Stimulated activated CD4-positive, alpha-beta T cell treated with anti-CD3 and anti-CD28 coated beads, Interleukin-15, amount 100 ng/mL, for 24 hours (primary cell): ENCODE results near the gene CCDC69.
A peak's percentile ranks its signal among the peaks of the same experiment; 100 is the strongest.

Experiments
- DNase-seq: peaks from one replicate; pipeline ENCODE4 v3.0.0-alpha.2; 2020

The CCDC69 gene

DNA sequence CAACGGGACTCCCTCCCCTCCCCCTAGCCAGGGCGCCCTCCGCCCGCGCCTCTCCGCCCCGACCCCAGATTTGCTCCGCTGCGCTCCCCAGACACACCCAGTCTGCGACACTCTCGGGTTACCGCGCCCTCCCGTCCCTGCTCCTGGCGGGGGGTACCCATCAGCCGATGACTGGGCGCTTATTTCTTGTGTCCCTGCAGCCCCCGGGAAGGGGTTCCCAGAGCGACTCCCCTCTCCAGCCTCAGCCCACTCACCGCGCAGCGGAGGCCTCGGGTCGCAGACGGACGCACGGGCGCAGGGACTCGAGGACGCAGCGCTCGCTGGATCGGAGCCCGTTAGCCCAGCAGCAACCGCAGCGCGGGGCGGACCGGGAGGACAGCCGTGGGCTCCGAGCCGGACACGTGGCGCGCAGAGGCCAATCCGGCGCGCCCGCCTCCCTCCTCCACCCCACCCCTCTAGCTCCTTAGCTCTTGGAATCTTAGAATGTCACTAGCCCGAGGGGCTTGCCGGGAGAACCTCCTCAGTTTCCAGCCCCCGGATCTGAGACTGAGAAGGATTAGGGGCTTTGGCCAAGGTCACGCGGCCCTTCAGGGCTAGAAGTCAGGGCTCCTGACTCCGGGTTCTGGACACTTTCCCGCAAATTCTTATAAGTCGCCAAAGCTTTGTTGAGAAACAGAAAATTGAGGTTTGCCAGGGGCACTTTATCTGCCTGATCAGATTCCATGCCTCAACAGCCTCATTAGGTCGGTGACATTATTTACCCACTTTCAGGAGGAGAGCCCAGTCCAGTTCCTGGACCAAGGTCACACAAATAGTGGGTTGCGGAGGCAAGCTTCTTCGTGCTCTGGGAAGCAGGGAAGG lies 66.2 kb downstream of the CCDC69 start, which contains the start of gene ANXA6:
Gene ANXA6 (minus strand): TSS at position 354 of the 861 bp plus-strand sequence. CDS start 9,878 bp downstream, outside the sequence.
- DNase-seq = peak; percentile 83

DNA sequence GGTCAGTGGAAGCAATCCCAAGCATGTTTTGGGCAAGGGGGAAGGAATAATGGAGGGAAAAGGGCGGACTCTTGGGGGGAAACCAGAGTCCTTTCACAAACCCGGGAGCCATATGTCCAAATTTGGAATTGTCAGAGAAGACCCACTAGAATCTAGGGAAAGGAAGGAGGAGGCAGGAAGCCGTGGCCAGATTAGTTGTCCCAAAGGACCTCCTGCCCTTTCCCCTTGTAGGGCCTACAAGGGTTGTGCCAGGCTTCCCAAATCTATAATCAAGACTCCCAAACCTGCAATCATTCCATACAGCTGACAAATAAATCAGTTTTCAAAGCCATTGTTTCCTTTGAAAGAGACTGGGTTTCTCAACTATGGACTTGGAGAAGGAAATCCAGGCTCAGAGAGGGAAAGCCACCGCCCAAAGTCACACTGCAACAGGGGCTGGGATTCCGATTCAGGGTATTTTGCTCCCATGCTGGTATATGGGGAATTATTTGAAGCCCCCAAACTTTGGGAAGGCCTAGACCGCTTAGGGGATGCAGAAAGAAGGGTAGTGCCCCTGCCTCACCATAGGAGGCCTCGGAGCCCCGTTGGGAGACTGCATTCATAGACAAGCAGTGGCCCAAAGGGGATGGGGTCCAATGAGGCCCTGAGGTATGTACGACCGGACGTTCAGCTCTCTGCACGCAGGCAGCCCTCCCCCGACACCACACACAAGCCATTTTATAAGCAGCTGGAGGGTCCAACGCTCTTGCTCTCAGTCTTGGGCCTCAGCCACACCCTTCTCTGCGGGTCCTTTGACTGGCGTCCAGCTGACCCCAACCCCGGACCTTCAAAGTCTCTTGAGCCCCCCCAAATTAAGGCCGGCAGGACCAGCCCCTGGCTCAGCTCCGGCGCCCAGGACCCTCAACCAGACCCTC lies 67.1 kb downstream of the CCDC69 start:
- DNase-seq = peak; percentile 47

DNA sequence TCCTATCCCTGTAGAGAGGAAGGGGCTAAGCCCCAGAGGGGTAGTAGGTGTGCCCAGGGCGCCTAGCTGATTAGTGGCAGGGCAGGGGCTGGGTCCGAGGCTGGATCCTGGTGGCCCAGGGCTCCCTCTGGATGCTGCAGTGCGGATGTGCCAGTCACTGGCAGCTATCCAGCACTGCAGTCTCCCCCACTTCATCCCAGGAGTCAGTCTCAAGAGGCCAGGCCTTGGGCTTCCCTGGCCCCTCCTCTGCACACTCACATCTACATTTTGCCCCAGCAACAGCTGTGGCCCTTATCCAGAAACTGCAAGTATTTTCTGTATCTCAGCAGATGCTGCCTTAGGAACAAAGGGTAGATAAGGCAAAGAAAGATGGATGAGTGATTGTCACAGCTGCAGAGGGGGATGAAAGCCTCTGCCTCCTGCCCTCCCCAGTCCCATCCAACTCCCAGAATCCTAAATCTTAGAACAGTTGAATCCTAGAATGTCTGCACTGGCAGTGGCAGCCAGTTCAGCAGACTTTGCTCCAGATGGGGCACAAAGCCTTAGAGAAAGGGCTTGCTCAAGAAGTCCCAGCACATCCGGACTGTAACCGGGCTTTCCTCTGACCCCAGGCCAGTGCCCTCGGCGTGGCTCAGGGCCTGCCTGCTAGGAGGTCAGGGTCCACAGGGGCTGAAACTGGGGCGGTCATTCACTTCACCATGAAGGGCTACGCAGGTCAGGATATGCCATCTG lies 68.0 kb downstream of the CCDC69 start:
- peak; percentile 42 for DNase-seq

DNA sequence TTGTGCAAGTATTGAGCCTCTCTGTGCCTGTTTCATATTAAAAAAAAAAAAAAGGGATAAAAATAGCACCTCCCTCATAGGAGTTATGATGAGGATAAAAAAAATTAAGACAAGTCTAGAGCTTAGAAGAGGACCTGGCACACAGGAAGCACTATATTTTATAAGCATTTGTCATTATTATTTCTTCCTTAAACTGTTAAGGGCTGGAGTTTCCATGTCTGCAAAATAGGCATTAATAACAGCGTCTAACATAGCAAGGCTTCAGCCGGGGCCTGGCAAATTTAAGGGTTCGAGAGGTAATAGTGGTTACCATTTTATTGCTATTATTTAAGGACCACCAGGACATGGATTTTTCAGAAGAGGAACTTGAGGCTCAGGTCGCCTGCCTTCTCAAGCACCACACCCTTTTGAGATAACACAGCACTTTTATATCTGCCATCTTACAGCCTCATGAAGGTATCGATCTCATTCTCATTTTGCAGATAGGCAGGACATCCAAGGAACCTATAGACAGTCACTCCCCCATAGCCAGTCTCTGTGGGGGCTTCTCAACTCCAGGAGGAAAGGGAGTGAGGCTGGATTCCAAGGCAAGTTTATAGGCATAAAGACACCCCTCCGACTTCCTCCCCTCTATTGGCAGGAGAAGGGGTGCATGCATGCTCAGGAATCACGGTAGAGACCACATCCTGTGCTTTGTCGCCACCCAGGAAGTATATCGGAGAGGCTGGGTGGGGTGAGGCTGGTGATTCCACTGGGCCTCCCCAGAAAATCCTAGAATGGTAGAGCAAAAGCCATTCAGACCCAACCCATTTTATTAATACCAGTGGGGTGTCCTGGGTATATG lies 68.7 kb downstream of the CCDC69 start:
- peak; percentile 67 for DNase-seq

DNA sequence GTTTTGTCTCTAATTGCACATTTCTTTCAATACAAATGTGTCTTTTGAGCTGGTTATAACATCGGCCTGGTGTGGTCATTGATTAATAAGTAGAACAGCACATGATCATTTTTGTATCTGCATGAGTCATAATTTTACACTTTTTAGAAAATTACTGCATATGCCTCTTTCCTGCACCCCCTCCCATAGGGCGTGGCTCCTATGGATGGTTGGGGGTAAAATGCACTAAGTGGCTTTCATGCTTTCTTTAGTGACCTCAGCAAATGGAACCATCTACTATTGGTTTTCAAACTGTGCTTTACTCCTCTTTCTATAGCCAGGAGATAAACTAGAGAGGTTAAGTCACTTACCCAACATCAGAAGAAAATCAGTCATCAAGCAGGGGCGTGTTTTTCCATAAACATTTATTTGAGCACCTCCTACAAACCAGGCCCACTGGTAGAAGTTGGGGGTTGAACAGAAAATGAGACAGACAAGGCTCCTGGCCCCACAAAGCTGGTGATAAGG lies 70.1 kb downstream of the CCDC69 start:
- peak; percentile 77 for DNase-seq

DNA sequence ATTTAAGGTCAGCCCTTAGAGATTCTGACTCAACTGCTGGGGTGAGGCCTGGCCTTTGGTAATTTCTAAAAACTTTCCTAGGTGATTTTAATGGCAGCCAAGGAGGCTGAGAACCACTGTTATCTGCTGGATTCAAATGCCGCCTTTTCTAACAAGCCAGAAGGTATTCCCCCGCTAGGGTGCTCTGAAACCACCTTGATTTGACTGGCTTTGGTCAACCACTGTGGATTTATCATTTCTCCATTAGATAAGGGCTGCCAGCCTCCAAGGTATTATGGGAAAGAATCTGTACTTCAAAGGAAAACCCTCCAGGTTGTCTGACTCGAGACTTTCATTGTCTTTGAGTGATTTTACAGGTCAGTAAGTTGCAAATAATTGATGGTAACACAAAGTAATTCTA lies 70.6 kb downstream of the CCDC69 start:
- DNase-seq = peak; percentile 37

DNA sequence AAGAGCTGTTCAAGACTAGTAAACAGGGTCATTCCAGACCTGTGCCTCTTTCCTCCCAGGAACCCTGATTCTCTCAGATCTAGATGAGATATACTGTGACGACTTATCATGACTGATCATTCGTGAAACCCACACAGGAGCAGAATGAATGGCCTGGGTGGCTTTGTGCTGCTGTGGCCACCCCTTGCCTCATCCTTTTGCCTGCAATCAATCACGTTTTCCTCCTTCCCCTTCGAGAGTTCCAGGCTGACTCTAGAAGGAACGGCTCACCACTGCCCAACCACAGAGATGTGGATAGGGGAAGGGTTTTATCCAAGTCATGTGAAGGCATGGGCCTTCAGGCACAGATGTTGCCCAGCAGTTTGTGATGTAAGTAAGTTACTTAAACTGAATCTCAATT lies 72.1 kb downstream of the CCDC69 start:
- DNase-seq = peak; percentile 79

DNA sequence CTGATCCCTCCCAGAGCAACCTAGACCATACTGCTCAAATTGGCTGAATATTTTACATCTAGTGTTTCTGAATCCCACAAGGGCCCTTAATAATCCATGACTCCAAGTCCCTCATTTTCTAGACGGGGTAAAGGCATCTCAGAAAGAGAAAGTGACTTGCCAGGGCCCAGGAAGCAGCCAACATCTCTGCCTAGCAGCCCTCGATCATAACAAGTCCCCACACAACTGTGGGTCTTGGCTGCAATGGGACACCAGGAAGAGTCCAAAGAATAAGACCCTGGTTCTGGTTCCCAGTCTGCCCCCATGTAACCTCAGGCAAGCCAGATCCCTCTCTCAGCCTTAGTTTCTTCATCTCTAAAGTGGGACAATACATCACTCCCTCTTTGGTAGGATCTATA lies 72.6 kb downstream of the CCDC69 start:
- DNase-seq = no peak

DNA sequence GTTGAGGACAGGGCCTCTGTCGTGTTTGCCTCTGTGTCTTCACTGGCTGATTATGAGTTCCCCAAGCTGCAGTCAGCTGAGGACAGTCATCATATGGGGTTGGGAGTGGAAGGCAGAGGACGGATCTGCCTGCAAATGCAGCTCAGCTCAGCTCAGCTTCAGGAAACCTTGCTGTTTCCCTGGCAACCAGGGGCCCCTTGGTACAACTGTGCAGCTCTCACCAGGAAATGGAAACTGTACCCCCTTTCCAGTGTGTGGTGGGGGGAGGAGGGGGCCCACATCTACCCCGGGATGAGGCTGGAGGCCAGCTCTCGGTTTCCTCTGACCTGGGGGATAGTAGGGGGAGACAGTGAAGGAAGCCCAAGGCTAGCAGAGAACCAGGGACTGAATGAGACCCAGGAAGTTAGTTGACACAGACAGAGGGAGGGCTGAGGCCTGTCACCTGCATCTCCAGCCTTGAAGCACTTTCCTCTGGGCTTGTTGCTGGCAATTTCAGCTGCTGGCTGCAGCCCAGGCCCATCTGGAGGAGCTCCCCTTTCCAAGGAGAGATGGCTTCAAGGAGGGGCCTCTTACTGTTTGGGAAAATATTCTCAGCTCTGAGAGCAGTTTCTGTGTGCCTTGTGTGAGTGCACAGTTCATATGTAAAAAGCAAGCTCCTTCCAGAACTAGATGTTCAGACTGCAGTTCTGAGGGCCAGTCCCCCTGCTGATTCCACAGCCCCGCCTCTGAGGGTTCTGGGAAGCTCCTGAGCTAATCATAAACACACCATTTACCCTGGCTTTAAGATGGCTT lies 73.2 kb downstream of the CCDC69 start:
- DNase-seq = peak; percentile 80

DNA sequence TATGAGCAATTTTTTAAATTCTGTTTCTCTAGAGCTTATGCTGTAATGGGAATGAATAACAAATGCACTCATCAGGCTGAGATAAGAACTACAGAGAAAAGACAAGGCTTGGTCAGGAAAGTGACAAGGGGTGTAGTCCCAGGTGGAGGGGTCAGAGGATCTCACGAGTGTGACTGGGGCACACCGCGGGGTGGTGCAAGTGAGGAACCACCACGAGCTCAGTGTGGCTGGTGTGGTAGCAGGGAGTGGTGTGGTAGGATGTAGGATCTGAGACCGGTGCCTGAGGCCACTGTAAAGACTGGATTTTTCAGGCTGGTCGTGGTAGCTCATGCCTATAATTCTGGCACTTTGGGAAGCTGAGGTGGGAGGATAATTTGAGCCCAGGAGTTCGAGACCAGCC lies 75.3 kb downstream of the CCDC69 start:
- no peak for DNase-seq

DNA sequence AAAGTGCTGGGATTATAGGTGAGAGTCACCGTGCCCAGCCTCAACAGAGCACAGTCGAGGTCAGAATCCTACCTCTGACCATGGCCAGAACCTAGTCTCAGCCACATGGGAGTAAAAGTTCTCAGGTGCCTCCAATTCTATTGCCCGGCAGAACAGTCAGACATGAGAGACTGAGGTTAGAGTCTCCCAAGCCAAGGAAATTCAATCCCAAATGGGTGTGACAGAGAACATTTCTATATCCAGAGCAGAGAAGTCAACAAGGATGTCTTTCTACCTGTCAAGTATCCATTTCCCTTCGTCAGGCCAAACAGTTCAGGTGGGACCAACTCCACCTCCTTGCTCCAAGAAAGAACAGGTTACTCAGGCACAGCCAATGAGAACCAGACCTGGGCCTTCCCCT lies 76.9 kb downstream of the CCDC69 start:
- no peak for DNase-seq

DNA sequence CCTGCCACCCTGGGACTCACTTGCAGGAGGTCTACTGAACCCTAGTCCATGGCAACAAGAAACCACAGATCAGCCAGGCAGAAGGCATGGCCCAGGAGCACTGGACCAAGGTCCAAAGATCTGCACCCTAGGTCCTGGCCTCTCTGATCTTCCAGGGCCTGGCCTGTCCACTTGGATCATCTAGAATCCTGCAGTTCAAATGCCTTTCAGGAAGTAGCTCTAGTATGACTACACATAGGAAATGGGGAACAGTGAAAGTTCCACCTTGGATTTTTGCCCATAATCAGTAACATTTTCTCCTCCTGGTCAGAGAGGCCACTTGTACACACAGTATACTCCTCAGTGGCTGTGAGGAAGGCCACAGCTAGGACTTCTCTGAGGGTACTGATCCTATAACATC lies 77.8 kb downstream of the CCDC69 start:
- DNase-seq = no peak

DNA sequence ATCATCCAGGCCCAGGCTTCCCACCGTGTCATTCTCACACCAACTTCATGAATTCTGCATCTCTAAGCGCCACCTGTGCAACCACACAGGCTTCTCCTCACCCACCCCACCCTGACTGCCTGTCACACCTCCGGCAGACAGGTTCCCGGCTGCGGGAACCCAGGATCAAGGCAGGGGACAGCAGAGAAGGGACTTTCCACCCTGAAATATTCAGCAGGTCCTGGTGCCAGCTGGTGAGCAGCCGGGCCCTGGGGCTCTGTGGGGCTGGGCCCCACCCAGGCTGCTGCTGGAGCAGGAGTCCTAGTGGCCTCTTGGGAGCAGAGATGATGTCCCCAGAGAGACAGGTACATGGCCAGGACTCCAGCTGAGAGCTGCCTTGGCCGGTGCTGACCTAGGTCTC lies 79.0 kb downstream of the CCDC69 start:
- DNase-seq = no peak

DNA sequence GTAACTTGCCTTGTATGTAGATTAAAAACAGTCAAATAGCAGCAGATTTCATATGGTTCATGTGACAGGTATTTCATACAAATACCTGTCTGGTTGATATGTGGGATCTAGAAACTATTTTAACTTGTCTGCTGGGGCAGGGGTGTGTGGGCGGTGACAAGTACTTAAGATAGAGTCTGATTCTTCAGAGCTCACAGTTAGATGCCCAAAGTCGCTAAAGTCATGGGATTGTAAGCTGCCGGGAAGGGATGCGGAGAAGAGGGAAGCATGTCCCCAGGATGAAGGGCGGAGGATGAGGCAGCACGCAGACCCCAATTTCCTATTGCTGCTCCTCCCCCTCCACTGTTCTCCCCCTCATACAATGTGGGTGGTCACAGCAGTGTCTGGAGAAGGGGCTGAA lies 79.6 kb downstream of the CCDC69 start:
- DNase-seq = peak; percentile 26

DNA sequence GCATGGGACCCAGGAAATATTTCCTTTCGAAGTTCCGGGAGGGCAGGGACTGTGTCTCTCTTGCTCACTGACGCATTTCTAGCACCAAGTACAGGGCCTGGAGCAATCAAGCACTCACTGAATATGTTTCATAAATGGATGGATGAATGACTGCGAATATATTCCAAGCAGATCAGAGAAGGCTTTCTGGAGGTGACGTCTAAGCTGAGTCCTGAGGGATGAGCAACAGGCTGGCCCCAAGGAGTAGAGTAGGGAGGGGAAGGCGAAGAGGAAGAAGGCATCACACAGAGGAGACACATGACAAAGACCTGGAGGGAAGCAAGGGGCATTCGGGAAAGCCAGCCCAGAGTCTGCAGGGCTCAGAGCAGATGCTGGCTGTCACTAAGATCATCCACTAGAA lies 80.2 kb downstream of the CCDC69 start:
- no peak for DNase-seq

DNA sequence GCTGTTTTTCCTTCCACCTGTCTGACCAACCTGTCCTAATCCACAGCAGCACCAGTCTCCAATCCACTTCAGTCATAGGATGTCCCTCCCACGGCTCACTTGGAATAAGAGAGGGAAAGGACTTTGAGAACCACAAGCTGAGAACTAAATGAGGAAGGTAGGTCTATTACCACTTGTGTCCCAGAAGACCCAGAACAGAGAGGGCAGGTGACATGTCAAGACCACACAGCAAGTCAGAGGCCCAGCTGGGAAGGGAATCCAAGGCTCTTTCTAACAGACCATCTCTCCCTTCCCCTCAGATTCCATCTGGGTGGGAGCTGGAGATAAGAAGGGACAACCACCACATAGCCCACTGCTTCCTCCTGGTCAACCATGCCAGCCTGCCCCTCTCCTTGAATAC lies 81.0 kb downstream of the CCDC69 start:
- DNase-seq = no peak

DNA sequence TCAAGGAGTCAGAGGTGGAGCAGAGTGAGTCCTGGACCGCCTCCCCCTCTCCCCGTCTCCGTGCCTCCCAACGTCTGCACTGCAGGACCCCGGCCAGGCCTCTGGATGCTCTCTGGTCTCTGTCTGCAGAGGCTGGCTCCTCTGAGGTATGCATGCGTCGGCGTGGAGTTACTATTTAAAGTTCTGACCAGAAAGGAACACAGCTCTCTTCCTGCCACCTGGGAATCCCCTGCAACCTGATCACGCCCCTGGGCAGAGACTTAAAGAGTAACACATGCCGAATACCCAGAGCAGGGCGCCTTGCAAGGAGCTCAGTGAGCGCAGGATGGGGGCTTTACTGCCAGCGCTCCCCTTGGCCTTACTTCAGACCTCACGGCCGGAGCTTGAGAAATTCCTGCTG lies 82.4 kb downstream of the CCDC69 start:
- peak; percentile 79 for DNase-seq

DNA sequence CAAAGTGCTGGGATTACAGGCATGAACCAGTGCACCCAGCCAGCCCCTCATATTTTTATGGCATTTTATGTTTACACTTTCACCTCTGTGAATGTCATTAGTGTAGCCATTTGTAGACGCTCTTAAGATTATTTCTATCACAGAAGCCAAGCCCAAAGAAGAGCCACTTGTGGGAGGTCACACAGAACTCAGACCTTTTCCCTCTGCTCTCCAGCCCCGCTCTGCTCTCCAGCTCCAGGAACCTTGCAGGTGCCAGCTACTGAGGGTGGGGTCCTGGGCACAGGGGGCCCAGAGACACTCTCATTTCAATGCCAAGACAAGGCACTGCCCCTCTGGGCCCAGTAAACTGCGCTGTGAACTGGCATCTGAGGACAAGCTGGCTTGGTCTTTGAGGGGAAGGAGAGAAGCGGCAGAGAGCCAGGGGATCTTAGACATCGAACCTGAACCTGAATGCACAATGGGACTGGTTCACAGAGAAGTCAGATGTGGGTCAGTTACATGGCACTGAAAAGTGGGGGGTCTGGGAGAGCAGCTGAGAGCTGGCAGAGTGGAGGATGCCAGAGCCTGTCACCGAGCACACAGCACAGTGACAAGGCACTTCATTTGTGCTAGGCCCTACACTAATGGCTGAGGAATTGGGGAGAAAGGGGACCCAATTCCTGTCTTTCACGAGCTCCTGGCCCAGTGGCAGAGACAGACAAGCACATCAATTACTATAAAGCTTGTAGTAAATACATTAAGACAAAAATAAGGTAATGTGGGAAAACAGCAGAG lies 83.0 kb downstream of the CCDC69 start:
- DNase-seq = no peak

DNA sequence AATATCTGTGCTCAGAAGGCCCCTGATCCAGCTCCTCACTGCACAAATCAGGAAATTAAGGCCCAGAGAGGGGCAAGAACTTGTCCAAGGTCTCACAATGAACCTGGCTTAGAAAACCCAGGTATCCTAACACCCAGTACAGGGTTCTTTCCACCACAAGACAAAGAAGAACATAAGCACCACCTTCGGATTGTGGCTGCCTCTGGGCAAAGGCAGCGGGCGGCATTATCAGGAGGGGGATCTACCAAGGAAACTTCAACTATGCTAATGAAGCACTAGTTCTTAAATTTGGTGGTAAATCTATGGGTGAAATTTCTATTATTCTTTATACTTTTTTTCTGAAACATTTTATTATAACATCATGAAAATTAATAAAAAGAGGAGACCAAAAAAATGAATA lies 84.2 kb downstream of the CCDC69 start:
- DNase-seq = peak; percentile 33

DNA sequence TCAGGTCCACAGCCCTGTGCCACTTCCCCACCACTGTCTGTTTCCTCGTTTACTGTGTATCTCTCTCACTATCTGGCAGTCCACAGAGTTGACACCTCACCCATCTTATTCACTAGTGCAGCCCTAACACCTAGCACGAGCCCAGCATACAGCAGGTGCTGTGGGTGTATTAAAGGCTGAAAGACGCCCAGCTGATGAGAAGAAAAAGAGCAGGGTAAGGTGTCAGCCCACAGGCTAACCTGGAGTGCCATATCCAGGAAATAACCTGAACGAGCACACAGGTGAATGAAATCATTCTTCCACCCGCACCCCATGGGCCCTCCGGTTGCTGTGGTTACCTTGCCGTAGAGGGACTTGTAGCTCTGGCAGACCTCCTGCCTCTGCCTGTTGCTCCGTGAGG lies 84.9 kb downstream of the CCDC69 start:
- no peak for DNase-seq
